Left colon (tissue), 2 donors: ENCODE results near the gene DACT3. TPM values are rescaled to one million over a fixed set of nuclear protein-coding genes. Genes with fewer than 3 reads are reported as not detected.
A peak's percentile ranks its signal among the peaks of the same experiment; 100 is the strongest.

Source experiments
- ATAC-seq: fragments of 200-7000 bp; cut with Tn5 transposase; one replicate; pipeline ENCODE4 v1.9.1; 2020; ENCODE audit warnings: mild to moderate bottlenecking, moderate library complexity
- DNase-seq, 2 donors: peaks; one replicate each; pipeline ENCODE4 v3.0.0-alpha.2; 2020
- intact Hi-C, 2 donors: fragments of 100-400 bp; cut with DNase I in 1 of 2; cut with micrococcal nuclease in 1 of 2; formaldehyde crosslinking; loops; one replicate each; pipeline versions ENCODE4 v1.11.2 to v1.14.0; 2022; cut with DNase I, micrococcal nuclease
- total RNA-seq, 2 donors: library from RNA; stranded (reverse); fragmentation: NEBNext Ultra II Directional; extraction: Animal tissue kit (Norgen Biotek cat#: 25700); gene quantifications; one replicate each; pipeline ENCODE4 v1.2.1, GENCODE V29; 2021
- donor health status: DM: no; HTN: no; CAD: no.
- donor health status: DM: yes; HTN: yes; CAD: no.

Gene DACT3
- total RNA-seq, 2 donors from 2014 or later, result 1.1 to 7.8 TPM

GRCh38 chr19:46674416-46675178 is 13.6 kb upstream of the DACT3 start:
- DNase-seq, result no peak
- intact Hi-C loops, result no loop called here
- ATAC-seq, result peak; percentile 35

GRCh38 chr19:46670813-46671212 is 9.8 kb upstream of the DACT3 start:
- DNase-seq (no peak), ATAC-seq (no peak)
- intact Hi-C loops, result no loop called here

- intact Hi-C loops, result loop anchor here in 1 of 2 donors (10.0 kb wide), 1 partner anchor 54 kb away; no protein-coding TSS in a partner anchor
- no peak for ATAC-seq
Observed at GRCh38 chr19:46668662-46669061, 7.7 kb upstream of the DACT3 start.

GRCh38 chr19:46665072-46665471 is 4.1 kb upstream of the DACT3 start:
- intact Hi-C loops, result loop anchor here in 1 of 2 donors (10.0 kb wide), 1 partner anchor 50 kb away; no protein-coding TSS in a partner anchor
- DNase-seq (no peak), ATAC-seq (no peak)

More at GRCh38 chr19:46668662-46669061, 7.7 kb upstream of the DACT3 start:
- no peak for DNase-seq

GRCh38 chr19:46661735-46662592 is 982 bp upstream of the DACT3 start:
- peak; percentile 74 for ATAC-seq
- DNase-seq, result peak; percentile 80

GRCh38 chr19:46660551-46661019 is 397 bp downstream of the DACT3 start:
- DNase-seq, result no peak
- intact Hi-C loops, result loop anchor here (5.0 to 10.0 kb wide), 2 partner anchors 43 to 46 kb away; no protein-coding TSS in a partner anchor

More at GRCh38 chr19:46661735-46662592, 982 bp upstream of the DACT3 start:
- intact Hi-C loops, result loop anchor here (5.0 to 10.0 kb wide), 2 partner anchors 45 to 47 kb away; no protein-coding TSS in a partner anchor

GRCh38 chr19:46660008-46660517 is 919 bp downstream of the DACT3 start:
- intact Hi-C loops, result loop anchor here (5.0 to 10.0 kb wide), 2 partner anchors 43 to 45 kb away; no protein-coding TSS in a partner anchor
- ATAC-seq (no peak), DNase-seq (peak; percentile 35 to 48)

More at GRCh38 chr19:46660551-46661019, 397 bp downstream of the DACT3 start:
- ATAC-seq, result no peak

- intact Hi-C loops, result loop anchor here (5.0 to 10.0 kb wide), 2 partner anchors 42 to 45 kb away; no protein-coding TSS in a partner anchor
- peak; percentile 44 to 54 for DNase-seq
- ATAC-seq, result no peak
Observed at GRCh38 chr19:46659151-46660007, 1.6 kb downstream of the DACT3 start.

- no peak for ATAC-seq
- intact Hi-C loops, result no loop called here
- DNase-seq, result no peak
Observed at GRCh38 chr19:46656541-46656940, 4.4 kb downstream of the DACT3 start.

GRCh38 chr19:46654621-46655152 is 6.3 kb downstream of the DACT3 start:
- intact Hi-C loops, result no loop called here
- peak in 1 of 2 donors; percentile 56 for DNase-seq

GRCh38 chr19:46650445-46650844 is 10.5 kb downstream of the DACT3 start:
- no peak for ATAC-seq
- intact Hi-C loops, result no loop called here
- DNase-seq, result no peak

More at GRCh38 chr19:46654621-46655152, 6.3 kb downstream of the DACT3 start:
- no peak for ATAC-seq

- no peak for ATAC-seq
- no peak for DNase-seq
- intact Hi-C loops, result no loop called here
Observed at GRCh38 chr19:46648961-46649960, 11.7 kb downstream of the DACT3 start.

- ATAC-seq, result no peak
- no peak for DNase-seq
- intact Hi-C loops, result no loop called here
Observed at GRCh38 chr19:46648060-46648960, 12.7 kb downstream of the DACT3 start.

- DNase-seq, result no peak
- ATAC-seq, result no peak
- intact Hi-C loops, result no loop called here
Observed at GRCh38 chr19:46646402-46646801, 14.6 kb downstream of the DACT3 start.

GRCh38 chr19:46644720-46645119 is 16.3 kb downstream of the DACT3 start:
- DNase-seq (no peak), ATAC-seq (no peak)
- intact Hi-C loops, result no loop called here

GRCh38 chr19:46640656-46641055 is 20.3 kb downstream of the DACT3 start:
- no peak for ATAC-seq

More at GRCh38 chr19:46640656-46641055, 20.3 kb downstream of the DACT3 start:
- no peak for DNase-seq
- intact Hi-C loops, result no loop called here
